ENCODE data around the gene PRPF6.

Gene PRPF6

DNA sequence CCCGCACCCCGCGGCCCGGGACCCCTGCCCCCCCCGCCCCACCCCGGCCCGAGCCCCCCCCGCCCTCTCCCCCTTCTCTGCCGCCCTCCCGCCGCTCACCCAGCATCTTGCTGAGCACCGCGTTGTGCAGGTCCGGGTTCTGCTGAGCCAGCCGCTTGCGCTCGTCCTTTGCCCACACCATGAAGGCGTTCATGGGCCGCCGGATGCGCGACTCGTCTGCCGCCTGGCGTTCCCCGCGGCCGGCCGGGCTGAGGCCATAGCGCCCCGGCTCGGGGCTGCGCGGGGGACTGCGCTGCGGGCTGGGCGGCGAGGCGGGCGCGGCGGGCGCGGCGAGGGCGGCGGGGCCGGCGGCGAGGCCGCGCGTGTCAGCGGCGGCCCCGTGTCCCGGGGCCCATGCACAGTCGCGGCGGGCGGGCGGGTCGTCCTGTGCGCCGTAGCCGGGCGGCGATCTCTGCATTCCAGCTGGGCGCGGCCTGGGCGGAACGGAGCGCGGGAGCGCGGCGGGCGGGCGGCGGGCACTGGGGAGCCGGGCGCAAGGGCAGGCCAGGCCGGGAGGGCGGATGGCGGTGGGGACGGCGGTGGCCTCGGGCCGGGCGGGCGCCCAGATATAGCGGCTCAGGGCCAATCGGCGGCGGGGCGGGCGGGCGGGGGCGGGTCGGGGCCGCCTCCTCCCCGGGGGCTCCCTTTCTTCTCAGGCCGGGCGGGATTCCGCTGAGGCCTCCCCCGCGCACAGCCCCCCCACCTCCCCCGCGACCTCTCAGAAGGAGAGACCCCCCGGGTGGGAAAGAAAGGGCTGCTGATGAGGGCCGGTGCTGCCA lies 68.3 kb downstream of the PRPF6 start, which contains the start of gene SOX18:
TSS of gene SOX18 (minus strand) at position 580 of the 818 bp plus-strand sequence. CDS start at position 457, 123 bp downstream.
- no peak for DNase-seq (ENCODE audit: low read depth)

DNA sequence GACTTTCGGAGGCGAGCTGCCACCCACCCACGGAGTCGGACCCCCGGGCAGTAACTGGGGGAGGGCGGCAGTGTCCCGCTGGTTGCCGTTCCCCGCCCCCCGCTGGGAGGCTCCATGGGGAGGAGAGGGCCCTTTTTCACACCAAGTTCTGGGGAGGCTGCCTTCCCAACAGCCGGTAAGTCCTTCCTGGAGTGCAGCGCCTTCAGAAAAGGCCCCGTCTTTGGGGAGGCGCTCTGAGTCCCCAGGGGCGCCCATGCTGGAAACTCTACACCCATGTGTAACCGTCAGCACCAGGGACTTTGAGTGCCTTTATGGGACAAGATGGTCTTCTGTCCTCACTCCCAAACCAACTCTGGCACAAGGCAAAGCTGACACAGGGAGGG lies 68.9 kb downstream of the PRPF6 start:
- no peak for DNase-seq (ENCODE audit: low read depth)

DNA sequence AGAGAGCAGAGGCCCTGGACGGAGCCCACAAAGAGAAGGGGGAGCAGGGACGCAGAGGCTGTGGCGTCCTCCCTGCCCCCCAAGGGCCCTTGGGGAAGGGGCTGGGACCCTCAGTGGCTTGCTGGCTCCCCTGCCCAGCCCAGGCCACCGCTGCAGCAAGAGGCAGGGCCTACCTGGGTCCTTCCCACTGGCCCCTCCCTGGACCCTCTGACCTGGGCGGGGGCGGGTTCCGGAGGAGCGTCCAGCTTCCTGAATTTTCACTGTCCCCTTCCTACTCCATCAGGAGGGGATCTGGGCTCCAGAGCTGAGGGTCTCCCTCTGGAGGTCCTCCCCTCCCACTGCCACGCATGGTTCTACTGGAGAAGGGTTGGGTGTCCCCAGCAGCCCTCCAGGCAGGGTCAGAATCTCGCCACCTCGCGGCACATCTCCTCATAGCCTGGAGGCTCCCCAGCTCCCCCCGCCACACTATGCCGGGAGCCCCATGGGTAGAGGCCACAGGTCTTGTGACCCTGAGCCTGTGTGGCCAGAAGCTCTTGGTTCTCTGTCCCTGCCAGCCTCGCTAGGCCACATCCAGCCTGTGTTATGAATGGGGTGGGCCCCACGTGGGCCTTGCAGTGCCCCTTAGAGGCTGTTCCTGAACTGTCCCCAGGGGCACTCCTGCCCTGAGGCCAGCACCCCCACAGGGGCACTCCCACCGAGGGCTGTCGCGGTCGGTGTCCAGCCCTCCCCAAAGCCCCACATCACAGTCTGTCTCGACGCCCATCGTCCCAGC lies 69.5 kb downstream of the PRPF6 start:
- DNase-seq (ENCODE audit: low read depth) = no peak

DNA sequence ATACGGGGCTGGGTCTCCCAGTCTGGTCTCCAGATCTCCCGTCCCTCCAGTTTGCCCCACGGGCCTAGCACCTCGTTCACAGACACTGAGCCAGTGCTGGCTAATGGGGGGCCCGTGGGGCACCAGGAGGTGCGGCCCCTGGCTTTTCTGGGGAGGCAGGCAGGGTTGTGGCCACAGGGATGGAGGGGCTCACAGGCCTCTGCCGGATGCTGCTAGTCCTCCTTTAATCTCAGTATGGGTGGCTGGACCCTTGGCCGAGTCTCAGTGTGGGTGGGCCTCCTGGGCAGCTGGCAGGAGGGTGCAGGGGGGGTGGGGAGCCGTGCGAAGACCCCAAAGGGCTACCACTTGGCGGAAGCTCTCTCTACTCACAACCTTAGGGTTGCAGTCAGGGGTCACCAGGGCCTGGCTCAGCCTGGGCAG lies 70.1 kb downstream of the PRPF6 start:
- no peak for DNase-seq (ENCODE audit: low read depth)

DNA sequence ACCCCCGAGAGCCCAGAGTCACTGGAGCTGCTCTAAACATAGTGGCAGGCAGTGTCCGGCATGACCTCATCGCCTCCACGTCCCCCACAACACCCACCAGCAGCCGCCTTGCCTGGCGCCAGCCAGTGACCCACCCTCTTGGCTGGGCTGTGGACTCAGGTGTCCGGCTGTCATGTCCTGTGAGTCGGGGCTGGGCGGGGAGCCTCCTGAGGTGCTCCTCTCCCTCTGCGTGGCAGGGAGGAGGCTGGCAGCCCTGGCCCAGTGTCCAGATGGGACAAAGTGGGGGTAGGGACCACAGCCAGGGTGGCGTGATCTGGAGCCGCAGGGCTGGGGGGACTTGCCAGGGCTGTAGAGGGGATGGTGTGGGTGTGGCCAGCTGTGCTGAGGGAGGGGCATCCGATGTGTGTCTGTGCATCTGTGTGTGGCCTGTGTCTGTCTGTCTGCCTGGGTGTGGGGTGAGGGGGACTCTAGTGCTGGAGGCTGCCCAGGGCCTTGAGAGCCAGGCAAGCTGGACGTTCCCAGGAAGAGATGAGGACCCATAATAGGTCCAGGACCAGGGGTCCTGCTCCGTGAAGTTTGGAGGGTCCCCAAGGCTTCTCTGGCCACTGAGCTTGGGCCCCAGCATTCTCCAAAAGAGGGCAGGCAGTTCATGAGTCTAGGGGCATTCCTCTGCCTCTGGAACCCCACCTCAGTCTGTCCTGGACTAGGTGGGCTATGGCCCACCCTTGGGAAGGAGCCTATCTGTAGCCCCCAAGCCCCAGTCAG lies 70.8 kb downstream of the PRPF6 start:
- no peak for DNase-seq (ENCODE audit: low read depth)

DNA sequence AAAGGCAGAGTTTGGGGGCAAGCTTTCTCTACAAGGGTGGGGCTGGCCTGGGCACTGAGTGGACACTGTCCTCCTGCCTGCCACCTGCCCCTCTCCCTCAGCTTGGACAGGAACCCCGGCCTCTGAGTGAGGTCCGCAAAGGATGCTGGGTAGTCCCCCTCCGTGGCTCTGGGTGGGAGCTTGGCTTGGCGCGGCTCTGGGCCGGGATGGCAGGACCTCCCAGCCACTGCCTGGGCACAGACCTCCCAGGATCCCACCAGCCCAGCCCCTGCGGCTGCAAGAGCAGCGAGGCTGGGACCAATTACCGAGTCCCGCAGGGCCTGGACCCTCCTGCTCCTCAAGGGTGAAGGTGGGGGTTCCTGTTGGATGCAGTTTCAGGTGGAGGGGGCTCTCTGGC lies 71.4 kb downstream of the PRPF6 start:
- DNase-seq (ENCODE audit: low read depth) = no peak

DNA sequence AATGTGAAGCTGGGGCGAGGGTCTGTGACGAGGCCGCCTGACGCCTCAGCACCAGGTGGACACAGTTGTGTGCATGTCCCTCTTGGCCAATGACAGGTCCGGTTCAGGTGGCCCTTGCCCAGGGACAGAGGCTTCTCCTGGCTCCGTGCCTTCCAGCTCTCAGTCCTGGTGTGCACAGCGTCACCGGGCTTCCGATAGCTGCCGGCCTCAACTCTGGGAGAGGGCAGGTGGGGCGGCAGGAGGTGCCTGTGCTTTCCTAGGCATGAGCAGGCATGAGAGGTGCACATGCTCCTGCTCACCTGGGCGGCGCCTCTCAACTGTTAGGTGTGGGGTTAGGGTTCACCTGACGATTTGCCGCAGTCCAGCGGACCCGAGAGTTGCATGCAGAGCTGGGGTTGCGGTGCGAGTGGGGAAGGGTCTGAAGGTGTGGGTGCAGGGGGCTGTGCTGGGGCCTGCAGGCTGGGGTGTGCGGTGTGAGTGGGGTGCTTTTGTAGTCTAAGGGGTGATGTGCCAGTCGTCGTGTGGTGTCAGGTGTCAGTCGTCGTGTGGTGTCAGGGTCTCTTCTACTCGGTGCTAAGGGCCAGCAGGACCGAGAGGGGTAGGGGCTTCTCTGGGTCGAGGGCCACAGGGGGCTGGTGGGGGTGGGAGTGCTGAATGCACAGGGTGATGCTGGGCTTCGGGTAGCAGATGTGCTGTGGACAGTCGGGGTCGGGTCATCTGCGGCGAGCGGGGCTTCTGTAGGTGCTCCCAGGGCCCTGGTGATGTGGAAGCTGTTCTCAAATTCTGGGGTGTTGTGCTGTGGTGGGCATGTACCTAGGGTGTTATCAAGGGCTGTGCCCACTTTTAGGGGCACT lies 72.3 kb downstream of the PRPF6 start:
- no peak for DNase-seq (ENCODE audit: low read depth)

DNA sequence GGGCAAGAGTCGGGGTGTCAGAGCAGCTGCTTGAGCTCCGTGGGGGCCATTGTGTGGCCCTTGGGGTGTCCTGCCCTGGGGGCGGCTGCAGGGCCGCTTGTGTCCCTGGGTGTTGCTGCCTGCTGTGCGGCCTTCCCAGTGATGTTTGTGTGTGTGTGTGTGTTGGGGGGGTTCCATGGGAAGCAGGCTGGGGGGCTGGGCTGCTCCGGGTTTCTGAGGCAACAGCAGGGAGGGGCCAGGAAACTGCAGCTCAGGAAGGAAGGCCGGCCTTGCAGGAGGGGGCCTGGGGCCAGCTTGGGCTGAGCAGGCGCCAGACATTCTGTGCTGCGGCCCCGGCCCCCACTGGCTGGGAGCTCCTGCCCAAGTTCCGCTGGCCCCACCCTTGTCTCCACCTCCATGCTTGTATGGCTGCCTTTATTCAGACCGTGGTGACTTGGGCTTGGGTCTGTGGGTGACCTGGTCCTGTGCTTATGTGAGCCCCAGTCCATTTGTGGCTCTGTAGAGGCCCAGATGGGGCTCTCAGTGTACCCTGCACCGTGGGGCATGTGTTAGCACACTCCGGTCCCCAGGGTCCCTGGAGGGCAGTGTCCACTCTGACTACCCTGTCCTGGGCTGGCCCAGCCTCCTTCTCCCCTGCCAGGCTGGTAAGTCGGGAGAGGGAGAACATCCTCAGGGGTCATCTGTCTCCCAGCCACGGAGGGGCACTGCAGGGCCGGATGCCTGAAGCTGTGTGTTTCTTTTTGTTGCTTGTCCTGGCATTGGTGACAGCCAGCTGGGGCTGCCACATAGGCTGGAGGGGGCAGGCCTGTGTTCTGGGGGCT lies 73.1 kb downstream of the PRPF6 start:
- no peak for DNase-seq (ENCODE audit: low read depth)

DNA sequence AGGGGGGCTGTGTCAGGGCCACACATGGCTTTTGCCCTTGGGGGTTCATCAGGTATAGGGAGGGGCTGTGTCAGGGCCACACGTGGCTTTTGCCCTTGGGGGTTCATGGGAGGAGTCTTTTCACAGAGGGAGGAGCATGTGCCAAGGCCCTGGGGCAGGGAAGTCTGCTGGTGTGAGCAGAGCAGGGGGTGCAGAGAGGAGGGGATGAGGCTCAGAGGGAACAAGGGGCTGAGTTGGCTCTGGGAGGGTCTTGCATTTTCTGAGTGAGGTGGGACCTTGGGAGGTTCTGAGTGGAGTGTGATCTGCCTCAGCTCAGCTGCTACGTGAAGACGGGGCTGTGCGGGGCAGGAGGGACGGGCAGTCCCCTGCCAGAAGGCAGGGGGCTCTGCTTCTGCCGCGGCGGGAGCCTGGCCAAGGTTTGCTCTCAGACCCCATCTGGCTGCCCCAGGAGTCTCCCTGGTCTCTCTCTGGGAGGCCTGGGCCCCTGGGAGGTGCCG lies 74.5 kb downstream of the PRPF6 start:
- no peak for DNase-seq (ENCODE audit: low read depth)

DNA sequence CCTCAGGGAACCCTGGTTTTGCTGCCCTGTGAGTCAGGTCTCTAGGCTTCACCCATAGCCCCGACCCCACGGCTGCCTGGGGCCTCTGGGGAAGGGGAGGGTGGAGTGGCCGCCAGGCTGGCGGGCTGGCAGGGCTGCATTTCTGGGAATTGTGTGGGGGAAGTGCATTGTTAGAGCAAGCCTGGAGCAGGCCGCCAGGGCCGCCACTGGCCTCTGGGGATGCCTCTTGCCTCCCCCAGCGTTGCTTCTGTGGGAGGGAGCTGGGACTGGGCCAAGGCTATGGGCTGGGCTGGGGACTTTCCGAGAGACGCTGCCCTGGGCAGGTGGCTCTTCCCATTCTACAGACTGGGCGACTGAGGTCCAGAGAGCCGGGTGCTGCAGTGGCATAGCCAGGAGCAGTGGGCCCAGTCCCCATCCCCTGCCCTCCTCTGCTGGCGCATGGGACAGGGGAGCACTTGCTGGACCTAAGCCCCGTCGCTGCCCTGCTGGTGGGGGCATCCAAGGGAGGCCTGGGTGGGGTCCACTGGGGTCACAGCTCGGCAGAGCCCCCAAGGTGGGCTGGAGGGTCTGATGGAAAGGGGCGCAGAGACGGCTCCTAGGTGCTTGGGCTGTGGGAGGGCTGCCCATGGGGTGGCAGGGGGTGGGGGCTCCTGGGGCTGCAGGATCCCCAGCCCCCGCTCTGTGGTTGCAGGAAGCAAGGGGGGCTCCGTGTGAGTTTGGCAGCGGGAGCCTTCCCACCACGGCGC lies 75.1 kb downstream of the PRPF6 start:
- DNase-seq (ENCODE audit: low read depth) = no peak

DNA sequence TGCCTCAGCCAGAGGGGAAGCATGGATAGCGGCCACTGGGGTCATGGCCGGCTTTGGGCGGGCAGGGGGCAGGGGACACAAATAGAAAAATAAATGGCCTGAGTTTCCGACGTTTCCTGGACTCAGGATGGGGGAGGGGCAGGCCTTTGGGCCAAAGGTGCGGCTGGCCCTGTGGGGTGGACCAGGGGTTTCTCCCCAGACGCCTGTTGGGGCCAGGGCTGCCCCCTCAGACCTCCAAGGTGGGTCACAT lies 75.6 kb downstream of the PRPF6 start:
- DNase-seq (ENCODE audit: low read depth) = no peak

DNA sequence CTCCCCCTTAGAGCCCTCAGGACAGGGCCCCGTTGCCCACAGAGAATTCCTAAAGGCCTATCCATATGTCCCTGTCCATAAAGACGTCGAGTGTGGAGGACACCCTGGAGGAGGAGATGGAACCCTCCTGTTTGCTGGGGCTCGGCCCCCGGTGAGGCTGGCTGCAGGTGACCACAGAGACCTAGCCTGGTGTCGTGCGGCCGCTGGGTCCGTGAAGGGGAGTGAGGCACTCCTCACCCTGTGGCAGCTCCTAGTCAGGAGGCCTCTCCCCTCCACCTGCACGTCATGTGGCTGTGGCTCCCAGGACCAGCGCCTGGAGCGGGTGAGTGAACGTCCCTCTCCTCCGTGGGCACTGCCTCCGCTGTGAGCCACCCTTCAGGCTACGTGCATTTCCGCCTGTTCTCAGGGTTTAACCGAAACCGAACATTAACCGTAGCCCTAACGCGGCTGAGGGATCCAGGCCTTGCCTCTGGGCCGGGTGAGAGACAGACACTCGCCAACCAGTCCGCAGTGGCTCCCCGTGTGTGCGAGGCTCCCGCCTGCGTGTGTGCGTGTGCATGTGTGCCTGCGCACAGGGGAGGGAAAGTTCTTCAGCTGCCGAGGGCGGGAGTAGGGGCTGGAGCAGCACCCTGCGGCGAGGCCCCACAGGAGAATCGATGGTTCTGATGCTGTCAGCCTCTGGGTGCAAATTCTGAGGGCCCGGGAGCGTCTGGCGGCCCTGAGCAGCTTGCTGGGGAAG lies 76.1 kb downstream of the PRPF6 start:
- DNase-seq (ENCODE audit: low read depth) = no peak

DNA sequence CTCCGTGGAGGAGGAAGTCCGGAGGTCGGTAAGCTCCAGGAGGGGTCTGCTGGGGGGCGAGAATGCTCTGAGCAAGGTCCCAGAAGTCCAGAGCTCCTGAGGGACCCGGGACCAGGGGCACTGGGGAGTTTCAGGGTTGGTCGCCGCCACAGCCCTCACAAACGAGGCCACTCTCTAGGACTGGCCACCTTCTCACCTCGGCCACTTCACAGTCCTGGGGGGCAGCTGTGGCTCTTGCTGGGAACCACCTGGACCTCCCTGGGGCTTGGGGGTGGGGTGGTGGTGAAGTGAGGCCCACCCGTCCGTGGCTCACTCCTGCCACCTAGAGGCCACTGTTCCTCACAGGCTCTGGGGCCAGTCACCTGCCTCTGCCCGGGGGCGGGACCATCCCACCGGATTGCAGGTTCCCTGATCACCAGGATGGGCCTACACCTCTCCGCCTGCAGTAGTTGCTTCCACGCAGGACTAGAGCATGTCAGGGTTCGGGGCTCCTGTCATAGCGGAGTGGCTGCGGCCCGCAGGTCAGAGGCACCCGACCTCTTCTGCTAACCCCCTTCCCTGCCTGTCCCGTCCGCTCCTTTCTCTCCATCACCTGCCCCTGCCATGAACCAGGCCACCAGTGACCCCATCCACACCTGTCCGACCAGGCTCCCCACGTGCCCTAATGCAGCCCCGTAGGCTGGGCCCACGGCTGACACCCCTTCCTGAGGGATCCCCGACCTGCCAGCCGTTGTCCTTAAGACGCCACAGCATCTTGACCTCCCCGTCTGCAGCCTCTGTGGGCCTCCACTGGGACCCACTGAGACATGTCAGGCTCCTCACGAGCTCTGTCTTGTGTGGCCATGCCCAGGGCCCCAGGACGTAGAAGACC lies 76.9 kb downstream of the PRPF6 start:
- peak; percentile 79 for DNase-seq (ENCODE audit: low read depth)

DNA sequence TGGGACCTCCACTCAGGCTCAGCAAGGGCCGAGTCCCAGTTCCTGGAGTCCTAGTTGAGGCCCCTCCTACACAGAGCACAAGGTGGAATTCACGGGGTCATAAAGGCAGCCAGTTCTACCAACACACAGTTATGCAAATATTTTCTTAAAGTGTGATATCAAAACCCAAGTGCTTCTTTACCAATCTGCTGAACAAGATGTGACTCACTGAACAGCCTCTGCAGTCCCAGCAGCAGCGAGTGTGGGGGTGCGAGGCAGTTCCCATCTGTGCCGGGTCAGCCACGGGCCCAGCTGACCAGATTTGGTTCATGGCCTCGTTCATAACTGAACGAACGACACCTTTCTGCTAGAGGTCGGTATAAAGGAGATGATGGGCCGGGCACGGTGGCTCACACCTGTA lies 77.6 kb downstream of the PRPF6 start:
- DNase-seq (ENCODE audit: low read depth) = no peak

DNA sequence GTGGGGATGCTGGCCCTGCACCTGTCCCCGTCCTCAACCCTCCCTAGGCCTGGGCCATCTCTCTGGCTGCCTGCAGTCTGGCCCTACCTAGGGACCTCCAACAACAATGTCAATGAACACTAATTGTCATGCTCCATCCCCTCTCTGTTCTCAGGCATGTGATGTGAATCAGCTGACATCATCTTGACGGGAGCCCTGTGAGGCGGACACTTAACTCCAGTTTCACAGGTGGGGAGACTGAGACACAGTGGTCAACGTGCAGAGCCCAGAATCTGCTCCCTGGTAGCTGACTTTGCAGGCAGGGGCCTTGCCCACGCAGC lies 81.3 kb downstream of the PRPF6 start:
- DNase-seq (ENCODE audit: low read depth) = no peak

DNA sequence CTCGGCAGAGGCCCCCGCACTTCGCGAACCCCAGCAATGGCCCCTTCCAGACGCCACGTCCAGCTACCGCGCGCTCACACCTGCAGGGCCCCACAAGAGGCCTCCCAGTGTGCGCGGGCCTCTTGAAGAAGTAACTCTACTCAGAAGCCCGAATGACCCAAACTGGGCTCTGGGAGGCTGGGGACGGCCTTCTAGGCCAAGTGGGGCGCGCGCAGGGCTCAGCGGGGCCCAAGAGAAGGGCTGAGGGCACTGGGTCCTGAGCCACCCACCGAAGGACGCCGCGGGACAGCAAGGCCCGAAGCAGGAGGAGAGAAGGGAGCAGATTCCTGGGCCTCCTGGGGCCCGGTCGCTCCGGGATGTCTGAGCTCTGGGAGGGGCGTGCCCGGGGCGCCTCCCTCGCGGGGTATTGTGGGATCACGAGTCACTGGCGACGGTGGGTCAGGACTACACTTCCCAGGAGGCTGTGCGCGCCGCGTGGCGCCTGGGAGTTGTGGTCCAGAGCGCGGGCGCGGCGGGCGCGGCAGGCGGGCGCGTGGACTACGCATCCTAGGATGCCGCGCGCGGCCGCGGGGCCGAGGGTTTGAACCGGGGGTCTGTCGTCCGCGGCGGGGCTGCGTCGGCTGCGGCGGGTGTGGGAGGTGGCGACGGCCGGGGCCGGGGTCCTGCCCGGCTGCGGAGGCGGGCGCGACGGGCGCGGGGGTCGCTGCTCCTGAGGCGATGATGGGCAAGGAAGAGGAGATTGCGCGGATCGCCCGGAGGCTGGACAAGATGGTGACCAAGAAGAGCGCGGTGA lies 81.9 kb downstream of the PRPF6 start, which contains the start of gene TCEA2:
TSS of gene TCEA2 (plus strand) at position 603 of the 793 bp plus-strand sequence. CDS start at position 718, 115 bp downstream.
- peak; percentile 92 for DNase-seq (ENCODE audit: low read depth)

DNA sequence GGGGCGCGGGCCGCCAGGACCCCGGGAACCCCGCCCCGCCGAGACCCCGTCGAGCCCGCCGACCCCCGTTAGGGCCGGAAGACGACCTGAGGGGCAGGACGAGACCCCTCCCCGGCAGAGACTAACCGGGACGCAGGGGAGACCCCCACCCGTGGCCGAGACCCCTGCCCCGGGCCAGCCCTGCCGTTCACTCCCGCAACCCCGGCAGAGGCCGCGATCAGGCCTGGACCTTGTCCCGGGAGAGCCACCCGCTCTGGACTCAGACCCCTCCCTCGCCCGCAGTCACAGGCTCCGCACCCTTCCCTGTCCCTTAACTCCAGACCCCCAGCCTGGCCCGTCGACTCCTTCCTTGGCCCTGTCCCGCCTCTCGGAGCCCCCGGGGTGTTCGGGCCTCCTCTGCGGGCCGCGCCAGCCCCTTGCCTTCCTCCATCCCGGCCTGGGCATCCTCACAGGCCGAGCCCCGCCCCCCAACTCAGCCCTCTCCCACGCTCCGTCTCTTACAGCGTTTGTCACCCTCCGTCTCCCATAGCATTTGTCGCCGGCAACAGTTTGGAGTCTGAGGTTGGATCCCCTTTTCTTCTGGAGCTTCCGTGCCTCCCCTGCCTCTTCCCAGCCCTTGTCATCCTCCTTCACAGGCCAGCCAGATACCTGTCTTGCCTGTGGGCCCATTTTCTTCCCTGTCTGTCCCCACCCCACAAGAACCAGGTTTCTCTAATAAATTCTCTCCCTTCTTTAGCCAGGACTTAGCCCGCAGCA lies 82.6 kb downstream of the PRPF6 start:
- DNase-seq (ENCODE audit: low read depth) = no peak

All from activated T-cell treated with anti-CD3 and anti-CD28 coated beads for 1 hour (primary cell).